NCI-H345 treated with DMSO at 0.1 percent for 48 hours (cell line): Measurements from ENCODE around the gene SLC15A5.

Source experiments
- DNase-seq: peaks from one replicate; lab custom pipeline; 2025; ENCODE audit not compliant: unreplicated experiment; lab: John Stamatoyannopoulos, UW

Gene SLC15A5, protein sequence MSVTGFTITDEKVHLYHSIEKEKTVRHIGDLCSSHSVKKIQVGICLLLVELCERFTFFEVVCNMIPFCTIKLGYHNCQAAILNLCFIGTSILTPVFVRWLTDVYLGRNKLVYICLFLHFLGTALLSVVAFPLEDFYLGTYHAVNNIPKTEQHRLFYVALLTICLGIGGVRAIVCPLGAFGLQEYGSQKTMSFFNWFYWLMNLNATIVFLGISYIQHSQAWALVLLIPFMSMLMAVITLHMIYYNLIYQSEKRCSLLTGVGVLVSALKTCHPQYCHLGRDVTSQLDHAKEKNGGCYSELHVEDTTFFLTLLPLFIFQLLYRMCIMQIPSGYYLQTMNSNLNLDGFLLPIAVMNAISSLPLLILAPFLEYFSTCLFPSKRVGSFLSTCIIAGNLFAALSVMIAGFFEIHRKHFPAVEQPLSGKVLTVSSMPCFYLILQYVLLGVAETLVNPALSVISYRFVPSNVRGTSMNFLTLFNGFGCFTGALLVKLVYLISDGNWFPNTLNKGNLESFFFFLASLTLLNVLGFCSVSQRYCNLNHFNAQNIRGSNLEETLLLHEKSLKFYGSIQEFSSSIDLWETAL

DNA sequence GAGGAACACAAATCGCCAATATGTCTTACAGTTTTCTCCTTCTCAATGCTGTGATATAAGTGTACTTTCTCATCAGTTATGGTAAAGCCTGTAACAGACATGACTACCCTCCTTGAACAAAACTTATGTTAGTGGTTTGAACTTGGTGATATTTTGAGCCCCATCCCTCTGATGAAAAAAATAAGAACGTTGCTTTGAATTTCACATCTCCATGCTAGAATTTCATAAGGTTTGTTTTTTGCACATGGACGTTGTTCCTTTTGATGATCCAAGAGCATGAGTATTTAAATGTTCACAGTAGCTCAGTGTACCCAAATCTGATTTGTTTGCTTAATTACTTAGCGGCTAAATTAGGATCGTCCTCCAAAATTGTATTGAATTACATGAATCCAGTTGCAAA lies at the start of gene SLC15A5:
Gene SLC15A5, minus strand, starts transcription at position 101 of the 400 bp plus-strand sequence. Its CDS starts 0 bp downstream, at position 101.
- DNase-seq, result no peak

DNA sequence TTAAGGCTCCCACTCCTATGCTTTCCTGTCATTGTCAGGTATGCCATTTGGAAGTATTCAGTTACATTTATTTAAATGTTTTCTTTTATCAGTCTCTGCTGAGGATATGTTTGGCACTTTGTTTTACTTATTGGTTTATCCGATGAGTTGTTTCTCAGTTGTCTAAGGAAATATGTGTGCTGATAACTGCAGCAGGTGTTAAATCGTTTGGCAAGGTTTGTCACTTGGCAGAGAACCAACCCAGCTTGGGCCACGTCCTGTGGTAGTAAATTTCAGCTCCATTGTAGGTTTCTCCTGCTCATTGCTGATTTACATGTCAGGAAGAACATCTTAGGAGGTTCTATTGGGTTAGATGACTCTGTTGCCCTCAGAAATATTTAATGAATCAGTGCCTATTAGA lies 47.9 kb upstream of the SLC15A5 start:
- peak; percentile 60 for DNase-seq

- peak; percentile 15 for DNase-seq
Measured at GRCh38 chr12:16324772-16325171, 47.3 kb upstream of the SLC15A5 start.

DNA sequence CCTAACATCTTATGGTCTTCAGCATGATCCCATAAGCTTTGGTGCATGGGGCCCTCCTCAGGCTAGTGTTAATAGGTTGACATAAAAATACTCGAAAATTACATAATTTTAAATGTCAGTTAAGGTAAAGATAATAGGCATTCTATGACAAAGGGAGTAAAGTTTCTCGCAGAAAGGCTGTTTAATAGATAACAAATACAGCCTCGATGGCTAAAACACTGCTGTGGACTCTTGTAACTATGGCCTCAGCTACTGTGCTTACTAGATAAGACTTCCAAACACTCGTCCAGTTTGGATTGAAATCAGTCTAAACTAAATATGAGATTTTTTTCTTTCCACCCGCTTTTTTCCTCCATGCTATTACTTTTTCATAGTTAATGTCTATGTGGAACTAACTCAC lies 46.8 kb upstream of the SLC15A5 start:
- no peak for DNase-seq

- DNase-seq, result no peak
Measured at GRCh38 chr12:16323638-16324037, 46.2 kb upstream of the SLC15A5 start.

GRCh38 chr12:16323010-16323409 lies 45.5 kb upstream of the SLC15A5 start:
- no peak for DNase-seq

GRCh38 chr12:16310934-16311333 lies 33.4 kb upstream of the SLC15A5 start:
- no peak for DNase-seq

DNA sequence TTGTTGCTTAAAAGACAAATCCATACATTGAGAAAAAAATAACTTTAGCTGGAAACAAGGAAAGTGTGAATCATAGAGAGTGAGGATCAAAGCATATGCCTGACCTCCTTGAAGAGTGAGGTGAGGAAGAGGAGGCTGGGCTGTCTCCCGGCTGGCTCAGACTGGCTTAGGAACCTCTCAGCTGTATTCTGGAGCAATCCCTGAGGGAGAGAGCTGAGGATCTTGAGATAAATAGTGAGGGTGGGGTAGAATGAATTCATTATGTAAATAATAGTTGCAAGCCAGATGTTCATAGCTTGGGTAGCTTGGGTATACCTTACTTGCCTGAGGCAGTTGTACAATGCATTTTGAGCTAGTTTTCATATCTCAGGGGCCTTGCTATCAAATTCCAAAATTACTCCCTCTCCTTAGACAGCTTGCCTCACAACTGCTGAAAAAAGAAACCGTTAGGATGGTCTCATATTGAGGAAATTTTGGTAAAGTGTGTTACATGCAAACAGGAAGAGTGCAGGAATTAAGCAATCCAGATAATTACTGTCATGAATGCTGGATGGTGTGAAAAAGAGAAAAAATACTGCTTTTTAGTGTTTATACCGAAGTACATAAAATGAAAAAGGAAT lies 30.5 kb upstream of the SLC15A5 start:
- no peak for DNase-seq

DNA sequence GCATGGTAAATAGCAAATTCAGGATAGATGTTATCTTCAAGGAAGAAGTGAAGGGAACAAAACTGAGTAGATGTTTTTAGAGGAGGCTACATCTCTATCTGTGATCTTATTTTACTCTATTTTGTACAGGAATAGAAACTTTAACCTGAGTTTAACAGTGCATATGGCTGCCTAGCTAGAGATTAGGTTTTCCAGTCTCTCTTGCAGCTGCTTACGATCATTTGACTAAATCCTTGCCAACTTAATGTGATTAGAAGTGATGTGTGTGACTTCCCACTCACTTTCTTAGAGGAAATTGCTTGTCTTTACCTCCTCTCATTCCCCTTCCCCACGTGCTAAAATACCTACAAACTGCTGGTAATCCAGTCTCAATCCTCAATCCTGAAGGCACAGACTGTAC lies 26.5 kb upstream of the SLC15A5 start:
- DNase-seq, result no peak

DNA sequence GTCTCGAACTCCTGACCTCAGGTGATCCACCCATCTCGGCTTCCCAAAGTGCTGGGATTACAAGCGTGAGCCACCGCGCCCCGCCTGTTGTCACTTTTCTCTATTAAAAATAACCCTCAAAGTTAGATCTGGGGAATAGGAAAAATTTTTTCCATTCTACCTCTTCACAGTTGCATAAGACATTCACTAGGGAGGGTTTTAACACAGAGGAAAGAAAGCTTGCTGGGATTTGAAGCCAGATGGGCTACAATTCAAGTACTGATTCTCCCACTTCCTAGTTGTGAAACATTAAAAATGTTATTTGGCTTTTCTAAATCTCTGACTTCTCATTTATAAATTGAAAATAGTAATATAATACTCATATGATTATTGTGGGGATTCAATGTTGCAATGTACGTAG lies 23.3 kb upstream of the SLC15A5 start:
- DNase-seq, result no peak

- DNase-seq, result no peak
Measured at GRCh38 chr12:16300122-16300521, 22.6 kb upstream of the SLC15A5 start.

DNA sequence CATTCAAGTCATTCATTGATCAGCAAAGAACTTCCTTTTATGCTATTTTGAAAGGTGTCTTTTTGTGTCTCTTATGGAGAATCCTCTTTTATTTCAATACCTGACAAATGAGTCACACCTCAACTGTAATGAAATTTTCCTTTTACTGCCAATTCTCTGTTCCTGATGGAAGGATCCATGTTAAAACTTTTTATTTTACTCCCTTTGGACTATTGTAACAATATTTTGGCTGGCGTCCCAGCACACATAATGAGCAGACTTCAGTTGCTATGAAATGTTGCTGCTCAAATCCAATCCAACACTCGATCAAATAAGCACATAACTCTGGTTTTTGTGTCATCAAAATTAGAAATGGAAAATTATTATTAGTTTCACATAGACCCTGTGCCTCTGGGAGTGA lies 21.9 kb upstream of the SLC15A5 start:
- no peak for DNase-seq

DNA sequence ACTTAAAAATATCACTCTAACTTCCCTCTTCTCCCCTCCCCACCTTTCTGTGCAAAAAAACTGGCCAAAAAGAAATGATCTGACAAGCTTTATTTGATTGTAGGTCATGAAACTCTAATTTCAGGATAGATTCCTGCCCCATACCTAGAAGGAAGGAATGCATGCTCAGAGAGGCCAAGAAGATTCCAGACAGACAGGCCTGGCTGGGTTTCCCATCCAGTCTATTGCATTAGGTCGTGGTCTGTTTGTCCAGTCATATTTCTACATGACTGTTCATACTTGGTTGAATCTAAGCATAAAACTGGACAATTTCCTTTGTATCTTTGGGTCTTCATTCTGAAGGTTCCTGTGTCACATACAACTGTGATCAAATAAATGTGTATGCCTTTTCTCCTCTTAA lies 20.0 kb upstream of the SLC15A5 start:
- DNase-seq, result no peak

DNA sequence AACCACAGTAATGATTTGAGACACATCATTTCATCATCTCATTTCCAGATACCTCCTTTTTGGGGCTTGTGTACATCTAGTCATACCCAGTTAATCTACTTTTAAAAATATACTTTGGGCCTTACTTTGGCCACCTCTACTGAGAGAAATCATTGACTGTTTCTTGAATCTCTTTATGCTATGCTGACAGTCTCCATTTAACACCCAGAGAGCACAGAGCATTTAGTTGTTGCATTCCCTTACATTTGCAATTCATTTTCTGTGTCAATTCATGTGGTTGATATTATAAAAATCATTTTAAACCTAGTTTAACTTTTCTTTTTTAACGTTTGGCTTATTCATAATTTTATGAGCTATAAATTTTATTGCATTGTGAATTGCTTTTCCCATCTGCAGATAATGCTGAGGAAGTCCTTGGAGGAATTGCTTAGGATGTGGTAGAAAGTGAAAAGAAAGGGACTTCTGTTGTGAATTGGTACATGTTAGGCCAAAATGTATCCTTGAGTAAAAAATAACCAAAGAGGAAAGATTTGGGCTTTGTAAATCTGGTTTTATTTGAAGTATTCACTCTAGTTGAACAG lies 17.0 kb upstream of the SLC15A5 start:
- no peak for DNase-seq

DNA sequence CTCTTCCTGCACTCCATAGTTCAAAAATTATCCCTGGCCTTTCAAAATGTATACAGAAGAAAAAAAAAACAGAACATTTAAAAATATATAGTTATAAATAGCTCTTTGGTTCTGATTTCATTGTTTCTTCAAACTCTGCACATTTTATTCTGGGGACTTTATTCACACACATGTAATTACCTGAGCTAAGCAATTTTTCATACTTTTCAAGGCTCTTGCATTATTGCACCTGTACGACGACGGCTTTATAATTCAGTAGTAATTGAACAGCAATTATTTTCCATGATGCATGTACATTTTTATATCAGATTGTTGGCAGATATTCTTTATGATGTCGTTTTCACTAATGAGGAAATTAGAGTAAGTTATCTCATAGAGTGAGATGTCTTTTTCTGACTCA lies 13.5 kb upstream of the SLC15A5 start:
- DNase-seq, result no peak

GRCh38 chr12:16285586-16285985 lies 8.1 kb upstream of the SLC15A5 start:
- no peak for DNase-seq

DNA sequence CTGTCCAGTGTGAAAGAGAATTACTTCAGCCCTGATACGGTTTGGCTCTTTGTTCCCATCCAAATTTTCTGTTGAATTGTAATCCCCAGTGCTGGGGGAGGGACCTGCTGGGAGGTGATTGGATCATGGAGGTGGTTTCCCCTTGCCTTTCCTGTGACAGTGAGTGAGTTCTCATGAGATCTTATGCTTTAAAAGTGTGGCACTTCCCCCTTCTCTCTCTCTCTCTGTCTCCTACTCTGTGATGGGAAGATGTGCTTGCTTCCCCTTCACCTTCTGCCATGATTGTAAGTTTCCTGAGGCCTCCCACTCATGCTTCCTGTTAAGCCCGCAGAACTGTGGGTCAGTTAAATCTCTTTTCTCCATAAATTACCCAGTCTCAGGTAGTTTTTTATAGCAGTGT lies 5.5 kb upstream of the SLC15A5 start:
- DNase-seq, result no peak

DNA sequence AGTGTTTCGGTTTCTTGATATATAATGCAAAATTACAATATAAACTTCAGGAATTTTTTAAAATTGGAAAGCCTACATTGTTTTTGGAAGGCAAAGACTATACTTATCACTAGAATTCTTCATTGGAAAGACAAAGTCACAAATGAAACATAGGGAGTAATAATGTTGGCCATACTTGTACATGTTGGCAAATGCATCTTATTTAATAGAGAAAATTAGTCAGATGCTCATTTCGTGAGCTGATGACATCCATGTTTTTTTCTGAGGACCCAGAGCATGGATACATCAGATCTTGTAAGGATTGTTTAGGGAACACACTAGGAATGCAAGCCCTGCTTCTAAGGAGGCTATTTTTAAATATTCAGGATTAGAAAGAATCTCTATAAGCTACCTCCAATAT lies 4.6 kb upstream of the SLC15A5 start:
- no peak for DNase-seq

DNA sequence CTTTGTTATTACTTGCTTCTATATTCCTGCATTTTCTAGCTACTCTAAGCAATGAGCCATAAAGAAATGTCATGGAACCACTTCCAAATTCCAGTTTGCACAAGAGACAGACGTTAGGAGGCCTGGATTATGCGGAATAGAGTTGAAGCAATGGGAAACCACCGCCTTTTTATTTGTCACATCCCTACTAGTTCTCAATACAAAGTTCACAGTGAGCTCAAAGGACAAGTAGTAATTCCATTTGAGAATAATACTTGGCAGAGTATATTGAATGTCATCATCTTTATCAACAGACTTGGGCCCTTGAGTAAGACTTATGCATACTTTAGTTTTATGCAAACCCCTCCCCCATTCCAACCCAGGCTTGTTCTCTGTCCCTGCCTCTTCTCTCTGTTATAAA lies 3.7 kb upstream of the SLC15A5 start:
- no peak for DNase-seq

DNA sequence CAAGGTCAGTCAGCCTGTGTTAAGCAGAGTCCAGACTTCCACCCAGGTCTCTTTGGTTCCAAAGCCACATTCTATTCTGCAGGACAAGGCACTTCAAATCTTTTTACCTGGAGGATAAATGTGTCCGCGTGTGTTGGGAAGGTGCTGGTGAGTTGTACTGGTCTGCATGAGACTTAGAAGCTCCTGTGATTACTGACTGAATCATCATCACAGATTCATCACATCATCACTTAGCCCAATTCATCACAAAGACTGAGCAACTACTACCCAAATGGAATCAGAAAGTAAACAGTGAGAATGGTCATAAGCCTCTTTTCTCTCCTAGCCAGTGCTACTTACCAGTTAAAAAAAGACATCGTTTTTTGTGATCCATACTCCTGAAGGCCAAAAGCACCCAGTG lies 5.3 kb downstream of the SLC15A5 start:
- DNase-seq, result no peak

DNA sequence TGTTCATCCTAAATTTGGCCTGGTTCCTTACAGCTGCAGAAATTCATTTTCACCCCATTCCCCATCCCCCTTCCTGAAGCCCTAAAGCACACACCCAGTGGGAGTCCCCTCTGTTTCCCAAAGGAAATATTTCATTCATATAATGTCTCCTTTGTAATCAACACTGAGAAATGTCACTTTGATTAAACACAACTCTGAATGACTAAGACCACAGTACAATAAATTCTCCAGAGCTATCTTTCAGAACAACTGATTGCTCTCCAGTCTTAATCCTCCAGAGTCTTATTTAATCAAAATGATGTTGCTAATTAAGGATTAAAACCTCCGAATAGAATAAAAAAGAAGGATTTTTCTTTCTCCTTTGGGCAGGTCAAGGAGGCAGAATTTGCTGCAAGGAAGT lies 6.4 kb downstream of the SLC15A5 start:
- no peak for DNase-seq

DNA sequence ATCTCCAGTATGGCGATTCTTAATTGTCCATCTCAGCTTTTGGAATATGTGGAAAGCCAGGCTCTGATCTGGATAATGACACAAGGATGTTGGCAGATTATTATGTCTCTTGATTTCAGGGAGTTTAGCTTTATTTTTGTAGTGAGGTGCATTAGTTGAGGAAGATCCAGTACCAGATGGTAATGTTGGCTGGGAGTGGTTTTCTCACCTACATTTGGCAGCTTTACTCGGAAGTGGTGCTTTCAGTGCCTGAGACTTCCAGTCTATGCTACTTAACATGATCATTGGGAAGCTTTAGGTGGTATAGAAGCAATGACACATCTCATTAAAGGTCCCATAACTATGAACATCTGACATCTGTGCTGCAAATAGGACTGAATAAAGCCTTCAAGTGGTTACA lies 7.5 kb downstream of the SLC15A5 start:
- no peak for DNase-seq
